ENCODE data around the gene HEY2. TPM values are rescaled to one million over a fixed set of nuclear protein-coding genes. Genes with fewer than 3 reads are reported as not detected.

HEY2 gene
- total RNA-seq, 2 experiments from 2014 or later, result not detected

- no peak for DNase-seq
- ChIA-PET POLR2A (no interaction called here), CTCF (no interaction called here)
- intact Hi-C loops (cut with micrococcal nuclease), result no loop called here
- H3K4me1 Mint-ChIP-seq (ENCODE audit: low read depth), result no peaks in the 10 kb centered on the region
- peaks cover 15% of the 10 kb centered on the region for H3K27me3 Mint-ChIP-seq
- H3K36me3 Mint-ChIP-seq, result no peaks in the 10 kb centered on the region
- H3K4me3 Mint-ChIP-seq, result no peak overlapping the region
- peaks cover 2% of the 10 kb centered on the region for H3K9me3 Mint-ChIP-seq
- no peak overlapping the region for H3K27ac Mint-ChIP-seq
Measured at GRCh38 chr6:125729983-125730382, 19.4 kb upstream of the HEY2 start.

- H3K4me3 Mint-ChIP-seq, result no peak overlapping the region
- intact Hi-C loops (cut with micrococcal nuclease), result no loop called here
- peaks cover 24% of the 10 kb centered on the region for H3K27me3 Mint-ChIP-seq
- H3K9me3 Mint-ChIP-seq, result peaks cover 2% of the 10 kb centered on the region
- ChIA-PET CTCF (interaction anchor here (0.7 to 0.9 kb wide), 2 partner anchors 9 to 71 kb away, joined by 4 read pairs; no protein-coding TSS in a partner anchor), POLR2A (no interaction called here)
- no peak overlapping the region for H3K27ac Mint-ChIP-seq
- no peaks in the 10 kb centered on the region for H3K4me1 Mint-ChIP-seq (ENCODE audit: low read depth)
- no peak for DNase-seq
- H3K36me3 Mint-ChIP-seq, result no peaks in the 10 kb centered on the region
Measured at GRCh38 chr6:125732398-125732797, 17.0 kb upstream of the HEY2 start.

GRCh38 chr6:125733516-125734300 lies 15.7 kb upstream of the HEY2 start:
- H3K9me3 Mint-ChIP-seq, result peaks cover 2% of the 10 kb centered on the region
- ChIA-PET POLR2A (no interaction called here), CTCF (interaction anchor here (0.7 kb wide), 1 partner anchor 371 kb away, joined by 3 read pairs; no protein-coding TSS in a partner anchor)
- intact Hi-C loops (cut with micrococcal nuclease), result no loop called here
- no peaks in the 10 kb centered on the region for H3K4me1 Mint-ChIP-seq (ENCODE audit: low read depth)
- peaks cover 25% of the 10 kb centered on the region for H3K27me3 Mint-ChIP-seq
- no peak overlapping the region for H3K27ac Mint-ChIP-seq
- H3K4me3 Mint-ChIP-seq, result no peak overlapping the region
- H3K36me3 Mint-ChIP-seq, result no peaks in the 10 kb centered on the region
- DNase-seq, result no peak

- Mint-ChIP-seq H3K9me3 (no peaks in the 10 kb centered on the region), H3K36me3 (no peaks in the 10 kb centered on the region), H3K27ac (no peak overlapping the region), H3K4me3 (no peak overlapping the region), H3K4me1 (ENCODE audit: low read depth) (no peaks in the 10 kb centered on the region), H3K27me3 (peaks cover 32% of the 10 kb centered on the region)
- intact Hi-C loops (cut with micrococcal nuclease), result no loop called here
- no peak for DNase-seq
- POLR2A ChIA-PET, result no interaction called here
- CTCF ChIA-PET, result no interaction called here
Measured at GRCh38 chr6:125738276-125738675, 11.2 kb upstream of the HEY2 start.

GRCh38 chr6:125739364-125739763 lies 10.1 kb upstream of the HEY2 start:
- H3K27ac Mint-ChIP-seq, result no peak overlapping the region
- CTCF ChIA-PET, result interaction anchor here (0.6 to 1.7 kb wide), 2 partner anchors 14 to 77 kb away, joined by 3 to 5 read pairs; no protein-coding TSS in a partner anchor
- H3K4me3 Mint-ChIP-seq, result no peak overlapping the region

GRCh38 chr6:125741336-125741735 lies 8.1 kb upstream of the HEY2 start:
- H3K4me1 Mint-ChIP-seq (ENCODE audit: low read depth), result peaks cover 5% of the 10 kb centered on the region
- no peak for DNase-seq
- H3K36me3 Mint-ChIP-seq, result no peaks in the 10 kb centered on the region
- H3K9me3 Mint-ChIP-seq, result no peaks in the 10 kb centered on the region
- intact Hi-C loops (cut with micrococcal nuclease), result no loop called here
- POLR2A ChIA-PET, result no interaction called here
- CTCF ChIA-PET, result interaction anchor here (0.6 to 1.2 kb wide), 2 partner anchors 9 to 12 kb away, joined by 4 to 8 read pairs; no protein-coding TSS in a partner anchor
- peaks cover 40% of the 10 kb centered on the region for H3K27me3 Mint-ChIP-seq
- no peak overlapping the region for H3K4me3 Mint-ChIP-seq
- no peak overlapping the region for H3K27ac Mint-ChIP-seq

More at GRCh38 chr6:125739364-125739763, 10.1 kb upstream of the HEY2 start:
- POLR2A ChIA-PET, result no interaction called here
- no peak for DNase-seq
- peaks cover 34% of the 10 kb centered on the region for H3K27me3 Mint-ChIP-seq
- H3K36me3 Mint-ChIP-seq, result no peaks in the 10 kb centered on the region
- H3K4me1 Mint-ChIP-seq (ENCODE audit: low read depth), result no peaks in the 10 kb centered on the region
- intact Hi-C loops (cut with micrococcal nuclease), result no loop called here
- no peaks in the 10 kb centered on the region for H3K9me3 Mint-ChIP-seq

- no peaks in the 10 kb centered on the region for H3K36me3 Mint-ChIP-seq
- DNase-seq, result no peak
- H3K27ac Mint-ChIP-seq, result no peak overlapping the region
- H3K4me3 Mint-ChIP-seq, result no peak overlapping the region
- H3K27me3 Mint-ChIP-seq, result peaks cover 43% of the 10 kb centered on the region
- intact Hi-C loops (cut with micrococcal nuclease), result no loop called here
- H3K9me3 Mint-ChIP-seq, result no peaks in the 10 kb centered on the region
- POLR2A ChIA-PET, result no interaction called here
- CTCF ChIA-PET, result interaction anchor here (1.0 to 1.2 kb wide), 2 partner anchors 11 to 431 kb away, joined by 3 to 8 read pairs; no protein-coding TSS in a partner anchor
- peaks cover 10% of the 10 kb centered on the region for H3K4me1 Mint-ChIP-seq (ENCODE audit: low read depth)
Measured at GRCh38 chr6:125742024-125742423, 7.4 kb upstream of the HEY2 start.

GRCh38 chr6:125742464-125743120 lies 6.8 kb upstream of the HEY2 start:
- ChIA-PET CTCF (interaction anchor here (1.0 kb wide), 1 partner anchor 431 kb away, joined by 3 read pairs; no protein-coding TSS in a partner anchor), POLR2A (no interaction called here)
- Mint-ChIP-seq H3K9me3 (no peaks in the 10 kb centered on the region), H3K27ac (no peak overlapping the region), H3K27me3 (peaks cover 42% of the 10 kb centered on the region), H3K36me3 (no peaks in the 10 kb centered on the region), H3K4me3 (no peak overlapping the region), H3K4me1 (ENCODE audit: low read depth) (peaks cover 10% of the 10 kb centered on the region)
- intact Hi-C loops (cut with micrococcal nuclease), result no loop called here
- no peak for DNase-seq

- Mint-ChIP-seq H3K4me1 (ENCODE audit: low read depth) (peaks cover 13% of the 10 kb centered on the region), H3K4me3 (no peak overlapping the region), H3K27ac (no peak overlapping the region), H3K36me3 (no peaks in the 10 kb centered on the region), H3K9me3 (no peaks in the 10 kb centered on the region), H3K27me3 (peaks cover 47% of the 10 kb centered on the region)
- CTCF ChIA-PET, result interaction anchor here (1.1 to 1.5 kb wide), 2 partner anchors 10 to 430 kb away, joined by 3 to 5 read pairs; no protein-coding TSS in a partner anchor
- intact Hi-C loops (cut with micrococcal nuclease), result no loop called here
- POLR2A ChIA-PET, result no interaction called here
- no peak for DNase-seq
Measured at GRCh38 chr6:125743604-125744003, 5.8 kb upstream of the HEY2 start.

GRCh38 chr6:125745281-125746018 lies 4.0 kb upstream of the HEY2 start:
- Mint-ChIP-seq H3K9me3 (no peaks in the 10 kb centered on the region), H3K27me3 (peaks cover 54% of the 10 kb centered on the region), H3K4me3 (no peak overlapping the region), H3K36me3 (no peaks in the 10 kb centered on the region), H3K27ac (no peak overlapping the region), H3K4me1 (ENCODE audit: low read depth) (peaks cover 23% of the 10 kb centered on the region)
- ChIA-PET CTCF (interaction anchor here (0.6 to 1.5 kb wide), 3 partner anchors 8 to 211 kb away, joined by 3 to 5 read pairs (median 3); partner anchors contain the start of gene HINT3), POLR2A (interaction anchor here (1.0 kb wide), 1 partner anchor 45 kb away, joined by 3 read pairs; the partner anchor contains the start of gene NCOA7)
- no peak for DNase-seq
- intact Hi-C loops (cut with micrococcal nuclease), result no loop called here

GRCh38 chr6:125746019-125746414 lies 3.4 kb upstream of the HEY2 start:
- POLR2A ChIA-PET, result no interaction called here
- Mint-ChIP-seq H3K4me3 (peak overlapping the region; percentile 77), H3K27ac (no peak overlapping the region), H3K27me3 (peaks cover 58% of the 10 kb centered on the region), H3K36me3 (no peaks in the 10 kb centered on the region), H3K4me1 (ENCODE audit: low read depth) (peaks cover 27% of the 10 kb centered on the region), H3K9me3 (no peaks in the 10 kb centered on the region)
- intact Hi-C loops (cut with micrococcal nuclease), result no loop called here
- no peak for DNase-seq
- CTCF ChIA-PET, result interaction anchor here (0.8 kb wide), 1 partner anchor 210 kb away, joined by 3 read pairs; the partner anchor contains the start of gene HINT3

All from activated CD4-positive, alpha-beta memory T cell treated with anti-CD3 and anti-CD28 coated beads for 36 hours (primary cell).